ENCODE results near the gene HSD11B1.

- TF ChIP-seq CTCF (IDR thresholded peaks at IDR 0.05) (no peak), POLR2A (IDR thresholded peaks at IDR 0.05) (no peak)
Measured at GRCh38 chr1:209770636-209771415, 66.2 kb downstream of the HSD11B1 start.
